ENCODE data around the gene PLEKHG3.

PLEKHG3 gene

DNA sequence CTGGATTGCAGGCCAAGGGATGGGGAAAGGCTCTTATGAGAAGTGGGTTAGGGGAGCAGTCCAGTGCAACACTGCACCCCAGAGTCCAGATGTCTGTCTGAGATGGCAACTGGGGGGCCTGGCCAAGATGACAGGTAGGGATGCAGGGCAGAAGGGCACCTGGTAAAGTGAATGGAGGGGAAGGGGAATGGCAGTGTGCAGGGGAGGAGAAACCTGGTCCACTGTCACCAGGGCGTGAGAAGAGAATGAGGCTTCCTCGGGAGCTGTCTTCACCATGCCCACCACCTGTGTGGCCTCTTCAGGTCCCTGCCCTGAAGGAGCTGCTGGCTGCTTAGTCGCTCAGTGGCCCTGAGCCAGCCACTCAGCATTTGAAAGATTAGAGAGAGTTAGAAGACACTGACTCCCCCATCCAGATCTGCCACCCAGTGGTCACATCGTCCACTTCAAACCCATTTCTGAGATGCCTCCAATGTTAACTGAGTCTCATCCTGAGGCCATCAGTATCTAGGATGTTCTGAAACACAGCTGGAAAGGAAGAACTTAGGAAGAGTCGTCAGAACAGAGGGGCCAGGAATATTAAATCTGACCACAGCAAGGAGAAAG is 57.3 kb downstream of the PLEKHG3 start:
- no peak for DNase-seq
- peak overlapping the region; percentile 55 for H3K4me3 ChIP-seq (ENCODE audit: low read depth, low read length)
- no peaks in the 10 kb centered on the region for H3K27me3 ChIP-seq
- H3K36me3 ChIP-seq: no peaks in the 10 kb centered on the region
- TF ChIP-seq, protein P1, sequence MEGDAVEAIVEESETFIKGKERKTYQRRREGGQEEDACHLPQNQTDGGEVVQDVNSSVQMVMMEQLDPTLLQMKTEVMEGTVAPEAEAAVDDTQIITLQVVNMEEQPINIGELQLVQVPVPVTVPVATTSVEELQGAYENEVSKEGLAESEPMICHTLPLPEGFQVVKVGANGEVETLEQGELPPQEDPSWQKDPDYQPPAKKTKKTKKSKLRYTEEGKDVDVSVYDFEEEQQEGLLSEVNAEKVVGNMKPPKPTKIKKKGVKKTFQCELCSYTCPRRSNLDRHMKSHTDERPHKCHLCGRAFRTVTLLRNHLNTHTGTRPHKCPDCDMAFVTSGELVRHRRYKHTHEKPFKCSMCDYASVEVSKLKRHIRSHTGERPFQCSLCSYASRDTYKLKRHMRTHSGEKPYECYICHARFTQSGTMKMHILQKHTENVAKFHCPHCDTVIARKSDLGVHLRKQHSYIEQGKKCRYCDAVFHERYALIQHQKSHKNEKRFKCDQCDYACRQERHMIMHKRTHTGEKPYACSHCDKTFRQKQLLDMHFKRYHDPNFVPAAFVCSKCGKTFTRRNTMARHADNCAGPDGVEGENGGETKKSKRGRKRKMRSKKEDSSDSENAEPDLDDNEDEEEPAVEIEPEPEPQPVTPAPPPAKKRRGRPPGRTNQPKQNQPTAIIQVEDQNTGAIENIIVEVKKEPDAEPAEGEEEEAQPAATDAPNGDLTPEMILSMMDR (IDR thresholded peaks at IDR 0.05; ENCODE audit: low read depth, low read length): peak; percentile 35
- peaks cover 52% of the 10 kb centered on the region for H3K4me1 ChIP-seq
- H3K9me3 ChIP-seq: no peaks in the 10 kb centered on the region

DNA sequence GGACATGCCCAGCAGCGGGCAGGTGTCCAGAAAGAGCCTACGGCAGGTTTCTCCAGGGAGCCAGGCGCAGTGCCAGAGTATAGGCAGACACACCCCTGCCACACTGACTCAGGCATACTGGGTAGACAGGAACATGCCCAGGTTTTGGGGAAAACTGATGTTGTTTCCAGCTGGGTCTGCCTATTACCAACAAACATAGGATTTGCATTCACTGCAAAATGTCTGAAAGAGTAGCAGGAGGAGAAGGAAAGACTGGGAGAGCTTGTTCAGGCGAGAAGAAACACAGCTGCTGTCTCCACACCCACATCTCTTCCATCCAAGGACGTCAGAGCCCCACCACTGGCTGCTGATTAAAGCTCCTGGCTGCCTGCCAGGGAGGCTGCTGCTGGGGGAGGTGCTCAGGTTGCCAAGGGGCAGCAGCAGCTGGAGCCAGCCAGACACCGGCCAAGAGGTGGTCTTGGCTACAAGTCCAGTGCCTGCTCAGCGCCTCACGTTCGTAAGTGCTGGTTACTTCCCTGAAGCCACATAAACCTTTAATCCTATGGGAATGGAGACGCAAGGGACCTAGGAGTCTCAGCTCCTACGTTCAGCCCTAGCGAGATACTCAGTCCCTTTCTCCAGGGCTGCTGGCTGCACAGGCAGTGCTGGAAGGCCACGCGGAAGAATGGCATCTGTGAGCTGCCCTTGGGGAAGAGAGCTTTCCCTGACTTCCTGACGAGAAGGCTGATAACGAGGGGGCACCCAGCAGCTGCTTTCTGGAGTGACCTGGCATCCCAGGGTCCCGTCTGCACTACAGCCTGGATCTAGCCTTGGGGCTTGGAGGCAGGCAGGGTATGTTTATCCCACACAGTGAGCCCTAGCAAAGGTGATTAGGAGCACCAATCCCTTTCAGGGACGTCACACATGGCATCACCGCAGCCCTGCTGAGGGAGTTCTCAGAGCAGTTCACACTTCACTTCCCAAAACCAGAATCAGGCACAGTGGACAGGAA is 58.1 kb downstream of the PLEKHG3 start:
- Histone ChIP-seq H3K4me1 (peaks cover 50% of the 10 kb centered on the region), H3K27me3 (no peaks in the 10 kb centered on the region), H3K4me3 (ENCODE audit: low read depth, low read length) (peak overlapping the region; percentile 55), H3K9me3 (no peaks in the 10 kb centered on the region), H3K36me3 (no peaks in the 10 kb centered on the region)
- peak; percentile 97 for DNase-seq
- TF ChIP-seq, protein P1 (IDR thresholded peaks at IDR 0.05; ENCODE audit: low read depth, low read length): no peak

DNA sequence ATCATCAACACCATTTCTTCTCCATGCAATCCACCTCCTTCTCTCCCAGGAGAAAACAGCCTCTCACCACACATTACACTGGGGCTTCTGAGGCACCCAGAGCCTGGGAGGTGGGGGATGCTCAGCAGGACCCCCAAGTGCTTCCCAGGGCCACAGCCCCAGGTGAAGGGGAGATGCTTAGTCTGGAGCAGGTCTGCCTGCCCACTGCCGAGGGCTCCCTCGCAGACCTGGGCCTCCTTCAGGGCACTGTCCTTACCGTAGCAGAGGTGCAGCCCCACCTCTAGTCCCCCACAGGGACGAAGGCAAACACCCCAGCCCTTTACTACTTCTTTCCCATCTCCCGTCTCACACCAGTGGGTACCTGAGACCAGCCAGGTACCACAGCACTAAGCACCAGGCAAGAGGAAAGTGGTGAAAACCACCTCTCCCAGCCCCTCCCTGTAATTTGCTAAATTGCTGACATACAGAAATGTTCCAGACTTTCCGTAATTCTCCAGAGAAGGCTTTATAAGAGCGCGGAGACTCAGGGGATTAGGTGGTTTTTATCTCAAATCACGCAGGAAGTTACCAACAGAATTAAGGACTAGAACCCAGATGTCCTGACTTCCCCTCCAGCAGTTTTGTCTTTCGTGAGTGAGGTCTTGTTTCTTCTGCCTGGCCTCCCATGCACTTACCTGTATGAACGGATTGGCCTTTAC is 59.0 kb downstream of the PLEKHG3 start:
- Histone ChIP-seq H3K36me3 (no peaks in the 10 kb centered on the region), H3K27me3 (no peaks in the 10 kb centered on the region), H3K4me3 (ENCODE audit: low read depth, low read length) (peak overlapping the region; percentile 55), H3K9me3 (no peaks in the 10 kb centered on the region), H3K4me1 (peaks cover 42% of the 10 kb centered on the region)
- TF ChIP-seq, protein P1 (IDR thresholded peaks at IDR 0.05; ENCODE audit: low read depth, low read length): no peak
- DNase-seq: no peak

DNA sequence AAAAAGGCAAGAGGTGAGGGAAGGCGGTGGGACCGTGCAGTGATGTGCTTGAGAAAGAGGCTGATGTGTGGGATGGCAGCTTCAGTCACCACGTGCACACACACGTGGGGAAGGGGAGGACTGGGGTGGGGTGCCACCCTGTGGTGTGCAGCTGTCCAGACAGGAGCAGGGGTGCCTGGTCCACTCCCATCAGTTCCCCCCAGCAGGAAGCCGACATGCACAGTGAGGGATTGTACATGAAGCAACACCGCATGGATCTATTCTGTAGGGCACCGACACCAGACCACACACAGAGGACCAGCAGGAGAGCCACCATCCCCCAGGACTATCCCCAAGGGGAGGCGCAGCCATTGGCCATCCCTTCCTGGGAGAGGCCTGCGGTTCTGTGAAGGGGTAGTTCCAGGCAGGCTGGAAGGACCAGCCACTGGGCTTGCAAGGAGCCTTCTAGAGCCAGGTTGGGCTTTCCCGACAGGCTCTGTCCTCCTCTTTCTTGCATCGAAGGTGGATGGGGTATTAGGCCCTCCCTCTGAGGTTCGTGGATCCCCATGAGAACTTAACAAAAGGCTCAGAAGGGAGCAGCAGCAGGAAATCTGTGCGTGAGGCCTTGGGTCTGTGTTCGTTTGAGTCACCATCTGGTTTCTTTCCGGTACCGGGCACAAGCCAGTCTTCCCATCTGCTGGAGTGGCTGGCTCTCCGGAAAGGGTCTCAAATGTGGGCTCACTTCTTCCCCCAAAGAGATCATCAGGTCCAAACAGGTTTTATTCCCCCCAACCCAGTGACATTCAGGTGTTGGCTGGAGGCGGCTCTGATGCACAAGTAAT is 59.8 kb downstream of the PLEKHG3 start:
- Histone ChIP-seq H3K27me3 (no peaks in the 10 kb centered on the region), H3K36me3 (no peaks in the 10 kb centered on the region), H3K4me1 (peaks cover 34% of the 10 kb centered on the region), H3K4me3 (ENCODE audit: low read depth, low read length) (peak overlapping the region; percentile 55), H3K9me3 (no peaks in the 10 kb centered on the region)
- TF ChIP-seq, protein P1 (IDR thresholded peaks at IDR 0.05; ENCODE audit: low read depth, low read length): peak; percentile 41
- peak; percentile 75 for DNase-seq

DNA sequence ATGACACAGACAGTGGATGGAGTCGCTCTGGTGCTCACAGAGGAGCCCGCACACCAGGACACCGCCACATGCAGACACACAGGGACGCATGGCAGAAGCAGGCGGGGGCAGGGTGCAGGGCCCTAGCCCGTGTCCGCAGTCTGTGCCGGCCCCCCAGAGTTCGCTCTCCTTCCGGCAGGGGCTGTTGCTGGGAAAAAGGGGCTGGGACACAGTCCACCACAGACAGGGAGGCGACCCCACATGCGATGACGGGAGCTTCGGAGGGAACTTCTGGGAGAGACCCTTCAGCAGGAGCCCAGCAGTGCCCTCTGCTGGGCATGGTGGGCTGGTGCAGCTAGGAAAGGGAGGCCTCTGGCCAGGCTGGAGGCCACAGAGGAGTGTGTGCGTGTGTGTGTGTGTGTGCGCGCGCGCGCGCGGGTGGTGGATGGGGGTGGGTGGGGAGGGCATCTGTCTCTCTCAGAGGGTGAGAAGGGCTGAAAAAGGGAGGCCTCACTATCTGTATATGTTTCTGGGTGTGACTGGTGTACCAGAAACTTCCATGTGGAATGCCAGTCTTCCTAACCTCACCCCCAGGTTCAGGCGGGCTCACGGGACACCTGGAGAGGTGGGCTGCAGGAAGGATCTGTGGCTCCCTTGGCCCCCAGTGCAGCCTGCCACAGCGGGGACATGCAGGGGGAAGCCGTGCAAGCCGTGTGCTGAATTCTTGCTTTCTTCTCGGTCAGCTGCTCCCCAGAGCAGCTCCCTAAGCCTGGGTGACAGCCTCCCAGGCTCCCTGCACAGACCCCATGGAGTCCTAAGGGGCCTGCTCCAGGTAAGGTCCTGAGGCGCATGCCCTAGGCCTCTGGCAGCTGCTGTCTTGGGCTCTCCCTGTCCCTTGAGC is 60.7 kb downstream of the PLEKHG3 start:
- Histone ChIP-seq H3K4me1 (peaks cover 29% of the 10 kb centered on the region), H3K9me3 (no peaks in the 10 kb centered on the region)

More for the DNA sequence above, 60.7 kb downstream of the PLEKHG3 start:
- H3K4me3 ChIP-seq (ENCODE audit: low read depth, low read length): peak overlapping the region; percentile 55
- H3K27me3 ChIP-seq: no peaks in the 10 kb centered on the region
- no peaks in the 10 kb centered on the region for H3K36me3 ChIP-seq
- TF ChIP-seq, protein P1 (IDR thresholded peaks at IDR 0.05; ENCODE audit: low read depth, low read length): peak; percentile 95
- peak; percentile 93 for DNase-seq

All from BE2C (cell line).